Glutamatergic neuron (in vitro differentiated cells): ENCODE data around the gene FLT1. TPM values are rescaled to one million over a fixed set of nuclear protein-coding genes. Genes with fewer than 3 reads are reported as not detected.
A peak's percentile ranks its signal among the peaks of the same experiment; 100 is the strongest.

Experiments used
- DNase-seq: peaks from one replicate; pipeline ENCODE4 v3.0.0; 2022
- H3K27ac Mint-ChIP-seq: one replicate; pipeline ENCODE4 v1.8.0; 2020; ENCODE audit warnings: mild to moderate bottlenecking, mixed read lengths, inconsistent platforms; ENCODE audit not compliant: unreplicated experiment
- H3K27me3 Mint-ChIP-seq: one replicate; pipeline ENCODE4 v1.8.0; 2020; ENCODE audit warnings: mild to moderate bottlenecking, moderate library complexity, mixed read lengths, inconsistent platforms; ENCODE audit not compliant: unreplicated experiment
- H3K36me3 Mint-ChIP-seq: one replicate; pipeline ENCODE4 v1.8.0; 2020; ENCODE audit warnings: mild to moderate bottlenecking, mixed read lengths, inconsistent platforms; ENCODE audit not compliant: unreplicated experiment
- H3K4me1 Mint-ChIP-seq: one replicate; pipeline ENCODE4 v1.8.0; 2020; ENCODE audit warnings: mild to moderate bottlenecking, low read depth, mixed read lengths, inconsistent platforms; ENCODE audit not compliant: unreplicated experiment
- H3K4me3 Mint-ChIP-seq: one replicate; pipeline ENCODE4 v1.8.0; 2020; ENCODE audit warnings: mild to moderate bottlenecking, mixed read lengths, inconsistent platforms; ENCODE audit not compliant: unreplicated experiment
- H3K9me3 Mint-ChIP-seq: one replicate; pipeline ENCODE4 v1.8.0; 2020; ENCODE audit warnings: mild to moderate bottlenecking, moderate library complexity, mixed read lengths, inconsistent platforms; ENCODE audit not compliant: unreplicated experiment
- CTCF ChIP-seq: fragments of 200-600 bp; sonication (generic); IDR thresholded peaks from one replicate; pipeline ENCODE4 v1.5.0; 2021; ENCODE audit not compliant: partially characterized antibody, unreplicated experiment
- total RNA-seq: library from RNA; stranded (reverse); fragmentation: NEBNext Ultra II Directional; extraction: Animal tissue kit (Norgen Biotek cat#: 25700); gene quantifications from one replicate; pipeline ENCODE4 v1.2.1, GENCODE V29; 2021; ENCODE audit not compliant: unreplicated experiment

Gene FLT1
- total RNA-seq, 1 donor from 2014 or later = 49.8 TPM

GRCh38 chr13:28471421-28471820, 23.5 kb downstream of the FLT1 start:
- Mint-ChIP-seq H3K36me3 (peaks cover 16% of the 10 kb centered on the region), H3K4me1 (peaks cover 23% of the 10 kb centered on the region), H3K27me3 (no peaks in the 10 kb centered on the region), H3K9me3 (peaks cover 3% of the 10 kb centered on the region), H3K27ac (no peak overlapping the region), H3K4me3 (no peak overlapping the region)
- DNase-seq = no peak
- no peak for TF ChIP-seq CTCF

- Mint-ChIP-seq H3K4me3 (no peak overlapping the region), H3K9me3 (peaks cover 5% of the 10 kb centered on the region), H3K36me3 (peaks cover 16% of the 10 kb centered on the region), H3K27ac (no peak overlapping the region), H3K27me3 (no peaks in the 10 kb centered on the region), H3K4me1 (peaks cover 29% of the 10 kb centered on the region)
- TF ChIP-seq CTCF = no peak
- DNase-seq = no peak
These were observed 24.6 kb downstream of the FLT1 start for GRCh38 chr13:28470296-28470695.

- Mint-ChIP-seq H3K36me3 (peaks cover 16% of the 10 kb centered on the region), H3K27ac (peak overlapping the region; percentile 14), H3K27me3 (peaks cover 4% of the 10 kb centered on the region), H3K4me1 (peaks cover 37% of the 10 kb centered on the region), H3K9me3 (peaks cover 11% of the 10 kb centered on the region), H3K4me3 (no peak overlapping the region)
- TF ChIP-seq CTCF = no peak
- DNase-seq = no peak
These were observed 25.6 kb downstream of the FLT1 start for GRCh38 chr13:28469316-28469715.

GRCh38 chr13:28468023-28468915, 26.7 kb downstream of the FLT1 start:
- Mint-ChIP-seq H3K36me3 (peaks cover 16% of the 10 kb centered on the region), H3K27me3 (peaks cover 4% of the 10 kb centered on the region), H3K4me1 (peaks cover 46% of the 10 kb centered on the region), H3K27ac (peak overlapping the region; percentile 34), H3K4me3 (no peak overlapping the region), H3K9me3 (peaks cover 13% of the 10 kb centered on the region)
- no peak for TF ChIP-seq CTCF
- DNase-seq = no peak

- no peak overlapping the region for H3K4me3 Mint-ChIP-seq
- H3K4me1 Mint-ChIP-seq = peaks cover 51% of the 10 kb centered on the region
- TF ChIP-seq CTCF = no peak
- H3K27ac Mint-ChIP-seq = peak overlapping the region; percentile 81
- peaks cover 9% of the 10 kb centered on the region for H3K36me3 Mint-ChIP-seq
- peaks cover 7% of the 10 kb centered on the region for H3K27me3 Mint-ChIP-seq
- DNase-seq = no peak
- peaks cover 13% of the 10 kb centered on the region for H3K9me3 Mint-ChIP-seq
These were observed 27.9 kb downstream of the FLT1 start for GRCh38 chr13:28467034-28467433.
